ENCODE results near the gene DUOX2.

DUOX2 gene

DNA sequence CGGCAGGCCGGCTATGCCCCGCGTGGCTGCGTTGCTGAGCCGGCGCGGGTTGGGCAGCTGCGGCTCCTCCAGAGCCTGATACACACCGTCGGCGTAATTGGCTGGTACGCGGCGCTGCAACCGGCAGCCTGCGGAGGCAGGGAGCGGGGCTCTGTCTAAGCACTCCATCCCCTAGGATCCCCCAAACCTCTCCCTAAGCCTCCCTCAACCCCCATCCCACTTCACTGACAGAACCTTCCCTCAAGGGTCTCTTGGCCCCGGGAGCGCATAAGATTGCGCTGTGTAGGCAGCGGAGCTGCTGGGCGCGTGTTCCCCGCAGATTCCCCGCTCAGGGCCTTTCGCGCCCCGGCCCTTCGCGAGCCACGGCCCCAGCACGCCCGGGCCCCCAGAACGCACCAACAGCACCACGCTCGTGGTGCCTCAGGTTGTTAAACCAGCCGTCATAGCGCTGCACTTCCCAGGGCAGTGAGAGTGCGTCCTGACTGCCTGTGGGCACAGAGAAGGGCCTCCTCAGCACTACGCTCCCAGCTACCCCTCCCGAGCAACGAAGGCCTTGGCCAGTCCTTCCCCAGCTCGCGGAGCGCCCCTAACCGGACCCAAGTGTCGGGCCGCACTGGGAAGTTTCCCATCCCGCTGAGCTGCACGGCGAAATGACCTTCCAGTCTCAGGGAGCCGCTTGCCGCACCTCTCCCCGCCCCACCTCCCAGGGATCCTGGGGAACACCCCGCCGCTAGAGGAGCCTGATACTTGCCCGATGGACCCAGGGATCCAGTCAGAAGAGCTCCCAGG is 1.2 kb downstream of the DUOX2 start:
- H3K4me1 ChIP-seq (ENCODE audit: insufficient read depth, low read length, severe bottlenecking) = peaks cover 14% of the 10 kb centered on the region
- no peaks in the 10 kb centered on the region for H3K79me2 ChIP-seq (ENCODE audit: insufficient read depth, low read length)
- H3K27ac ChIP-seq (ENCODE audit: low read depth, low read length, poor library complexity, severe bottlenecking) = no peak overlapping the region
- H3K4me3 ChIP-seq (ENCODE audit: low read depth, low read length, poor library complexity, severe bottlenecking) = no peak overlapping the region
- TF ChIP-seq, protein P1, sequence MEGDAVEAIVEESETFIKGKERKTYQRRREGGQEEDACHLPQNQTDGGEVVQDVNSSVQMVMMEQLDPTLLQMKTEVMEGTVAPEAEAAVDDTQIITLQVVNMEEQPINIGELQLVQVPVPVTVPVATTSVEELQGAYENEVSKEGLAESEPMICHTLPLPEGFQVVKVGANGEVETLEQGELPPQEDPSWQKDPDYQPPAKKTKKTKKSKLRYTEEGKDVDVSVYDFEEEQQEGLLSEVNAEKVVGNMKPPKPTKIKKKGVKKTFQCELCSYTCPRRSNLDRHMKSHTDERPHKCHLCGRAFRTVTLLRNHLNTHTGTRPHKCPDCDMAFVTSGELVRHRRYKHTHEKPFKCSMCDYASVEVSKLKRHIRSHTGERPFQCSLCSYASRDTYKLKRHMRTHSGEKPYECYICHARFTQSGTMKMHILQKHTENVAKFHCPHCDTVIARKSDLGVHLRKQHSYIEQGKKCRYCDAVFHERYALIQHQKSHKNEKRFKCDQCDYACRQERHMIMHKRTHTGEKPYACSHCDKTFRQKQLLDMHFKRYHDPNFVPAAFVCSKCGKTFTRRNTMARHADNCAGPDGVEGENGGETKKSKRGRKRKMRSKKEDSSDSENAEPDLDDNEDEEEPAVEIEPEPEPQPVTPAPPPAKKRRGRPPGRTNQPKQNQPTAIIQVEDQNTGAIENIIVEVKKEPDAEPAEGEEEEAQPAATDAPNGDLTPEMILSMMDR (IDR thresholded peaks at IDR 0.05; ENCODE audit: low read length) = no peak
- no peak for TF ChIP-seq EZH2 (IDR thresholded peaks at IDR 0.05; ENCODE audit: borderline replicate concordance, low read length)
- H3K36me3 ChIP-seq (ENCODE audit: insufficient read depth, low read length) = no peaks in the 10 kb centered on the region
- no peaks in the 10 kb centered on the region for H3F3A ChIP-seq (ENCODE audit: insufficient read depth, low read length)
- no peaks in the 10 kb centered on the region for H3K9me3 ChIP-seq (ENCODE audit: low read length)
- no peak overlapping the region for H3K9ac ChIP-seq (ENCODE audit: low read length)
- no peak overlapping the region for H2AFZ ChIP-seq (ENCODE audit: low read length)
- H3K27me3 ChIP-seq (ENCODE audit: insufficient read depth, low read length) = 0 out of 2 replicates have a peak, but pooled peaks cover 3% of the 10 kb centered on the region
- no peak overlapping the region; the same call in 1 of the 2 replicates for H3K4me2 ChIP-seq (ENCODE audit: low read length)
- H3K9me2 ChIP-seq (ENCODE audit: low read depth, low read length) = no peaks in the 10 kb centered on the region
- H4K20me1 ChIP-seq (ENCODE audit: insufficient read depth, low read length) = no peaks in the 10 kb centered on the region

DNA sequence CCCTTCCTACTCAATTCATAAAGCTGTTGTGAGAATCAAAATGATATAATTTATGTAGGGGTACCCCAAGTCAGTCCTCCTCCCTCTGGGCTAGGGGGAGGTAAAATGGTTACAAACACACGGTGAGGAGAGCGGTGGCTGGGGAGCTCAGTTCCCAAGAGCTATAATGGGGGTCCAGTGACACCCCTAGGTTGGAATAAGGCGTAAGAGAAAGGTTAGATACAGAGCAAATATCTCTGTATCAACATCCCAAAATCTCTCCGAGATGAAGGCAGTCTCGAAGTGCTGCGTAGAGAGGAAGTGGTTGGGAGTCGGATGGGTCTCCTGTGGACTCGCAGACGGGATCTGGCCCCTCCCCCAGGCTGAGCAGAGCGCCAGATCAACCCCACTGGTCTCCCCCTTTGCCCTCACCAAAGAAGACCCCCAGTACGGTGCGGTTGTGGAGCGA is 1.8 kb downstream of the DUOX2 start:
- Histone ChIP-seq H3K4me3 (ENCODE audit: low read depth, low read length, poor library complexity, severe bottlenecking) (no peak overlapping the region), H3K27me3 (ENCODE audit: insufficient read depth, low read length) (0 out of 2 replicates have a peak, but pooled peaks cover 3% of the 10 kb centered on the region), H3K4me2 (ENCODE audit: low read length) (no peak overlapping the region)

DNA sequence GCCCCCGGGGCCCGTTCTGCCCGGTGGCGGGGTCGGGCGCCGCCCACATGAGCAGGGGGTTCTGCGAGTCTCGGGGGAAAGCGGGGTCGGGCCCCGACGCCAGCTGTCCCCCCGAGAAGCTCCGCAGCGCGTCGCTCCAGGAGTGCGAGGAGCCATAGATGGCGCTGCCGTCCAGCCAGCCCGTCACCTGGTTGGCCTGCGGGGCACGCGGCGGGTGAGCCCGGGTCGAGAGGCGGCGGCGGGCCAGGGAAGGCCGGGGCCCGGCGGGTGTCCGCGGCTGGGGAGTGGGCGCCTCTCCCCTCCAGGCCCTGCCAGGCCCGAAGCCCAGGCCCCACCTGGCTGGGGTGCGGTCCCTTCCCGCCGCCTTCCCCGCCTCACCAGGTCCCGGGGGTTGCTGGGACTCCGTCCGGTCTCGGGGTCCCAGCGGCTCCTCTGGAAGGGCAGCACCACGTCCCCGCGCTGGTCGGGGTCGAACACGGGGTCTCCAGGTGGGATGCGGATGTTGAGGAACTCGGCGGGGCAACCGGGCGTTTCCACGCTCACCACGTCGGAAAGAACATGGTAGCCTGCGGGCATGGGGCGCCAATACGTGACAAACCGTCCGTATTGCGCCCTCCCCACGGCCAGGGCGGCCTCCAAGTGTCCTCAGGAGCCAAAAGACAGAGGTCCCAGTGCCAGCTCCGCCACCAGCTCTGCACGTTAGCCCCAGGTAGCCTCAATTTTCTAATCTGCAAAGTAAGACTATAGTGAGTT is 2.4 kb downstream of the DUOX2 start:
- TF ChIP-seq EZH2 (IDR thresholded peaks at IDR 0.05; ENCODE audit: borderline replicate concordance, low read length) = no peak
- TF ChIP-seq, protein P1 (IDR thresholded peaks at IDR 0.05; ENCODE audit: low read length) = no peak
- Histone ChIP-seq H4K20me1 (ENCODE audit: insufficient read depth, low read length) (no peaks in the 10 kb centered on the region), H3K4me2 (ENCODE audit: low read length) (no peak overlapping the region), H3K36me3 (ENCODE audit: insufficient read depth, low read length) (no peaks in the 10 kb centered on the region), H3K4me1 (ENCODE audit: insufficient read depth, low read length, severe bottlenecking) (peaks cover 14% of the 10 kb centered on the region), H3K9ac (ENCODE audit: low read length) (no peak overlapping the region), H3K9me2 (ENCODE audit: low read depth, low read length) (no peaks in the 10 kb centered on the region), H3K4me3 (ENCODE audit: low read depth, low read length, poor library complexity, severe bottlenecking) (no peak overlapping the region), H3K27me3 (ENCODE audit: insufficient read depth, low read length) (0 out of 2 replicates have a peak, but pooled peaks cover 3% of the 10 kb centered on the region), H3F3A (ENCODE audit: insufficient read depth, low read length) (no peaks in the 10 kb centered on the region), H3K27ac (ENCODE audit: low read depth, low read length, poor library complexity, severe bottlenecking) (no peak overlapping the region), H3K9me3 (ENCODE audit: low read length) (no peaks in the 10 kb centered on the region), H3K79me2 (ENCODE audit: insufficient read depth, low read length) (no peaks in the 10 kb centered on the region), H2AFZ (ENCODE audit: low read length) (no peak overlapping the region)

More for the DNA sequence above, 1.8 kb downstream of the DUOX2 start:
- Histone ChIP-seq H3K9me3 (ENCODE audit: low read length) (no peaks in the 10 kb centered on the region), H4K20me1 (ENCODE audit: insufficient read depth, low read length) (no peaks in the 10 kb centered on the region), H2AFZ (ENCODE audit: low read length) (no peak overlapping the region), H3K4me1 (ENCODE audit: insufficient read depth, low read length, severe bottlenecking) (peaks cover 14% of the 10 kb centered on the region), H3K36me3 (ENCODE audit: insufficient read depth, low read length) (no peaks in the 10 kb centered on the region), H3K9me2 (ENCODE audit: low read depth, low read length) (no peaks in the 10 kb centered on the region), H3K27ac (ENCODE audit: low read depth, low read length, poor library complexity, severe bottlenecking) (no peak overlapping the region), H3F3A (ENCODE audit: insufficient read depth, low read length) (no peaks in the 10 kb centered on the region), H3K9ac (ENCODE audit: low read length) (no peak overlapping the region), H3K79me2 (ENCODE audit: insufficient read depth, low read length) (no peaks in the 10 kb centered on the region)
- no peak for TF ChIP-seq EZH2 (IDR thresholded peaks at IDR 0.05; ENCODE audit: borderline replicate concordance, low read length)

Measured in OCI-LY1 (cell line).